A172 (cell line): ENCODE results near the gene STAG3. TPM values are rescaled to one million over a fixed set of nuclear protein-coding genes. Genes with fewer than 3 reads are reported as not detected.
A peak's percentile ranks its signal among the peaks of the same experiment; 100 is the strongest.
"Not testable (repeated sequence)": the region's sequence is repeated elsewhere in the genome, so short reads cannot be mapped to it uniquely, and the experiment has no call there.

Source experiments
- DNase-seq: peaks from one replicate; pipeline ENCODE4 v3.0.0-alpha.2; 2015; ENCODE audit warnings: low spot score
- total RNA-seq: library from RNA; depleted of rRNA; stranded (reverse); fragments of >200 nt; shearing (Covaris generic); gene quantifications from 2 replicates; pipeline ENCODE4 v1.2.3, GENCODE V29; 2014; rRNA removed

Gene STAG3
- total RNA-seq = 2.9 and 9.0 TPM in 2 replicates

- DNase-seq = peak; percentile 95
These were observed at the start of gene STAG3, which contains the start of gene GPC2 for GRCh38 chr7:100177045-100178001. Gene STAG3 (plus strand): TSS chr7:100177918. CDS start chr7:100180557, 2,639 bp downstream. Gene GPC2 (minus strand): TSS chr7:100177381. CDS start chr7:100177199, 182 bp downstream.

- no peak for DNase-seq
These were observed 49.1 kb upstream of the STAG3 start for GRCh38 chr7:100128637-100128963.

GRCh38 chr7:100130220-100130607, 47.5 kb upstream of the STAG3 start:
- not testable (repeated sequence) for DNase-seq

- DNase-seq = peak; percentile 48
These were observed 46.9 kb upstream of the STAG3 start for GRCh38 chr7:100130608-100131453.

GRCh38 chr7:100132126-100132525, 45.6 kb upstream of the STAG3 start:
- no peak for DNase-seq

- DNase-seq = peak; percentile 60
These were observed 45.0 kb upstream of the STAG3 start for GRCh38 chr7:100132697-100133151.

GRCh38 chr7:100137851-100138760, 39.6 kb upstream of the STAG3 start:
- no peak for DNase-seq

- DNase-seq = no peak
These were observed 36.2 kb upstream of the STAG3 start for GRCh38 chr7:100141555-100141949.

- DNase-seq = no peak
These were observed 35.3 kb upstream of the STAG3 start for GRCh38 chr7:100142461-100142860.

GRCh38 chr7:100146350-100146749, 31.4 kb upstream of the STAG3 start:
- not testable (repeated sequence) for DNase-seq

GRCh38 chr7:100147278-100147677, 30.4 kb upstream of the STAG3 start:
- DNase-seq = no peak

- no peak for DNase-seq
These were observed 29.5 kb upstream of the STAG3 start for GRCh38 chr7:100148225-100148558.

- peak; percentile 99 for DNase-seq
These were observed 29.0 kb upstream of the STAG3 start, which contains the start of gene LAMTOR4 for GRCh38 chr7:100148559-100149328. Gene LAMTOR4 (plus strand): TSS chr7:100148918. CDS start chr7:100148973, 55 bp downstream.

- no peak for DNase-seq
These were observed 25.3 kb upstream of the STAG3 start for GRCh38 chr7:100152404-100152803.

- DNase-seq = no peak
These were observed 24.6 kb upstream of the STAG3 start for GRCh38 chr7:100152937-100153666.

- no peak for DNase-seq
These were observed 23.8 kb upstream of the STAG3 start for GRCh38 chr7:100153708-100154535.

GRCh38 chr7:100154651-100155491, 22.8 kb upstream of the STAG3 start:
- DNase-seq = no peak
